Memory B cell (primary cell): ENCODE results near the gene MTR.
A peak's percentile ranks its signal among the peaks of the same experiment; 100 is the strongest.
"Not testable (repeated sequence)": the region's sequence is repeated elsewhere in the genome, so short reads cannot be mapped to it uniquely, and the experiment has no call there.

ENCODE experiments used
- ATAC-seq: fragments of 150-1000 bp; cut with Tn5 transposase; 2 replicates; pipeline ENCODE4 v1.10.0; 2021; ENCODE audit warnings: low read depth, mild to moderate bottlenecking, moderate library complexity
- DNase-seq, 2 donors: peaks; one replicate each; pipeline ENCODE4 v3.0.0; 2022; ENCODE audit warnings: low spot score in 2 of 2
- H3K27ac Mint-ChIP-seq: one replicate; pipeline ENCODE4 v1.8.0; 2022; ENCODE audit warnings: mild to moderate bottlenecking, moderate library complexity, mixed read lengths
- H3K27me3 Mint-ChIP-seq: one replicate; pipeline ENCODE4 v1.8.0; 2022; ENCODE audit warnings: mixed read lengths
- H3K36me3 Mint-ChIP-seq: one replicate; pipeline ENCODE4 v1.8.0; 2022; ENCODE audit warnings: mild to moderate bottlenecking, mixed read lengths
- H3K4me1 Mint-ChIP-seq: one replicate; pipeline ENCODE4 v1.8.0; 2022; ENCODE audit warnings: mixed read lengths
- H3K4me3 Mint-ChIP-seq: one replicate; pipeline ENCODE4 v1.8.0; 2022; ENCODE audit warnings: mild to moderate bottlenecking, moderate library complexity, mixed read lengths
- H3K9me3 Mint-ChIP-seq: one replicate; pipeline ENCODE4 v1.8.0; 2022; ENCODE audit warnings: mixed read lengths

The MTR gene

GRCh38 chr1:236853921-236854604, 59.0 kb downstream of the MTR start:
- Mint-ChIP-seq H3K27me3 (no peaks in the 10 kb centered on the region), H3K9me3 (no peaks in the 10 kb centered on the region), H3K4me3 (no peak overlapping the region), H3K36me3 (peaks cover 77% of the 10 kb centered on the region), H3K4me1 (no peaks in the 10 kb centered on the region), H3K27ac (no peak overlapping the region)
- no peak for DNase-seq
- ATAC-seq, result no peak

GRCh38 chr1:236854605-236854983, 59.5 kb downstream of the MTR start:
- H3K36me3 Mint-ChIP-seq, result peaks cover 76% of the 10 kb centered on the region
- DNase-seq (no peak), ATAC-seq (no peak)
- H3K9me3 Mint-ChIP-seq, result no peaks in the 10 kb centered on the region
- H3K4me3 Mint-ChIP-seq, result no peak overlapping the region
- no peaks in the 10 kb centered on the region for H3K4me1 Mint-ChIP-seq
- H3K27me3 Mint-ChIP-seq, result no peaks in the 10 kb centered on the region
- H3K27ac Mint-ChIP-seq, result no peak overlapping the region

DNA sequence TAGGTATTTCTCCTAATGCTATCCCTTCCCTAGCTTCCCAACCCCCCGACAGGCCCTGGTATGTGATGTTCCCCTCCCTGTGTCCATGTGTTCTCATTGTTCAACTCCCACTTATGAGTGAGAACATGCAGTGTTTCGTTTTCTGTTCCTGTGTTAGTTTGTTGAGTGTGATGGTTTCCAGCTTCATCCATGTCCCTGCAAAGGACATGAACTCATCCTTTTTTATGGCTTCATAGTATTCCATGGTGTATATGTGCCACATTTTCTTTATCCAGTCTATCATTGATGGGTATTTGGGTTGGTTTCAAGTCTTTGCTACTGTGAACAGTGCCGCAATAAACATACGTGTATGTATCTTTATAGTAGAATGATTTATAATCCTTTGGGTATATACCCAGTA, 61.6 kb downstream of the MTR start:
- H3K27ac Mint-ChIP-seq, result not testable (repeated sequence)

GRCh38 chr1:236858165-236858564, 63.1 kb downstream of the MTR start:
- Mint-ChIP-seq H3K27ac (peak overlapping the region; percentile 36), H3K27me3 (no peaks in the 10 kb centered on the region), H3K4me1 (no peaks in the 10 kb centered on the region), H3K4me3 (no peak overlapping the region), H3K9me3 (no peaks in the 10 kb centered on the region), H3K36me3 (peaks cover 73% of the 10 kb centered on the region)
- DNase-seq (no peak), ATAC-seq (no peak)

More for the DNA sequence above, 61.6 kb downstream of the MTR start:
- not testable (repeated sequence) for H3K9me3 Mint-ChIP-seq, DNase-seq, ATAC-seq, H3K4me3 Mint-ChIP-seq, H3K4me1 Mint-ChIP-seq, H3K27me3 Mint-ChIP-seq
- peaks cover 74% of the 10 kb centered on the region for H3K36me3 Mint-ChIP-seq

GRCh38 chr1:236860101-236860500, 65.0 kb downstream of the MTR start:
- no peak for ATAC-seq
- Mint-ChIP-seq H3K36me3 (peaks cover 73% of the 10 kb centered on the region), H3K27me3 (no peaks in the 10 kb centered on the region), H3K27ac (no peak overlapping the region), H3K4me1 (no peaks in the 10 kb centered on the region), H3K4me3 (no peak overlapping the region), H3K9me3 (no peaks in the 10 kb centered on the region)
- DNase-seq, result no peak

GRCh38 chr1:236860674-236861073, 65.6 kb downstream of the MTR start:
- H3K36me3 Mint-ChIP-seq, result peaks cover 74% of the 10 kb centered on the region
- no peaks in the 10 kb centered on the region for H3K9me3 Mint-ChIP-seq
- H3K27me3 Mint-ChIP-seq, result no peaks in the 10 kb centered on the region
- no peak overlapping the region for H3K4me3 Mint-ChIP-seq
- no peak overlapping the region for H3K27ac Mint-ChIP-seq
- H3K4me1 Mint-ChIP-seq, result no peaks in the 10 kb centered on the region
- ATAC-seq (no peak), DNase-seq (no peak)

GRCh38 chr1:236861560-236862218, 66.6 kb downstream of the MTR start:
- Mint-ChIP-seq H3K9me3 (no peaks in the 10 kb centered on the region), H3K4me1 (no peaks in the 10 kb centered on the region), H3K4me3 (no peak overlapping the region), H3K27ac (no peak overlapping the region), H3K36me3 (peaks cover 72% of the 10 kb centered on the region), H3K27me3 (no peaks in the 10 kb centered on the region)
- ATAC-seq (no peak), DNase-seq (no peak)

DNA sequence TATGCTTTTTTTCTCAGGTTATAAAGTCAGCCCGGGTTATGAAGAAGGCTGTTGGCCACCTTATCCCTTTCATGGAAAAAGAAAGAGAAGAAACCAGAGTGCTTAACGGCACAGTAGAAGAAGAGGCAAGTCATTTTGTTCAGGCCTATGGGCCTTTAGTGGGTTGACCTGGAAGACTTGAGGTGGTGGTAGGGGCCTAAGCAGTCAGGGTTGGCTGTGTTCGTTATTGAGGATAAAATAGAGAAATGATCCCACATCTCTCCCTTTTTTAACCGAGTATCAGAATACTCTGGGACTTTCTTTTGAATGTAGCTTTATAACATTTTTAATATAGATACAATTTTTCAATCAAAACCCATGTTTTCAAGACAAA, 67.1 kb downstream of the MTR start:
- ATAC-seq, result no peak
- no peaks in the 10 kb centered on the region for H3K4me1 Mint-ChIP-seq
- H3K27ac Mint-ChIP-seq, result no peak overlapping the region
- no peaks in the 10 kb centered on the region for H3K27me3 Mint-ChIP-seq
- H3K4me3 Mint-ChIP-seq, result no peak overlapping the region
- H3K9me3 Mint-ChIP-seq, result no peaks in the 10 kb centered on the region
- peaks cover 73% of the 10 kb centered on the region for H3K36me3 Mint-ChIP-seq
- DNase-seq, result no peak

DNA sequence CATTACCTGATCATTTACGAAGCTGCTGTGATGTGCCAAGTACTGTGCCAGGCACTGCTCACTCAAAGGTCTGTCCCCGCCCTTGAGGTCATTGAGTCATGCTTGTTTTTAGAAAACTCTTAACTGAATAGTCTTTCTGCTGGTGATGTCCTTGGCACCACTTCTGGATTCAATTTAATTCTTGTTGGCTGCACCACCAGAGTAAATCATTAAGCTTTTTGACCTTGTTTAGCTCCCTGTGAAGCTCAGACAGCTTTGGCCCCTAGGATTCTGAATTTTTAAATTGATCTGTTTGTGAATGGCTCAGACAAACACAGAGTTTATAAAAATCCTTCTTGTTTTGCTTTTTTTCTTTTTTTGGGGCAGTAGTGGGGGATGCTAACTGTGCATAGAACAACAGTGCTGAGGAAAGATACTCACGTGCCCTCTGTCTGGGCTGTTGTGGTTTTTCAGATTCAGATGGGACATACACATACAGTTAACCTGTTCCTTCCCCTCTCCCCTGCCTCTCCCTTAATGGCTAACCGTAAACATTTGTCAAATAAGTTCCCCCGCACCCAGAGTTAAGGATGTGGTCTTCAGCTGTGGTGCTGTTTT, 67.6 kb downstream of the MTR start:
- ATAC-seq (no peak), DNase-seq (no peak)
- Mint-ChIP-seq H3K4me3 (no peak overlapping the region), H3K36me3 (peaks cover 73% of the 10 kb centered on the region), H3K27ac (no peak overlapping the region), H3K4me1 (no peaks in the 10 kb centered on the region), H3K27me3 (no peaks in the 10 kb centered on the region), H3K9me3 (no peaks in the 10 kb centered on the region)

GRCh38 chr1:236864211-236864610, 69.1 kb downstream of the MTR start:
- Mint-ChIP-seq H3K27ac (peak overlapping the region; percentile 5), H3K27me3 (no peaks in the 10 kb centered on the region), H3K36me3 (peaks cover 65% of the 10 kb centered on the region), H3K9me3 (no peaks in the 10 kb centered on the region), H3K4me1 (no peaks in the 10 kb centered on the region), H3K4me3 (no peak overlapping the region)
- no peak for ATAC-seq
- DNase-seq, result no peak

DNA sequence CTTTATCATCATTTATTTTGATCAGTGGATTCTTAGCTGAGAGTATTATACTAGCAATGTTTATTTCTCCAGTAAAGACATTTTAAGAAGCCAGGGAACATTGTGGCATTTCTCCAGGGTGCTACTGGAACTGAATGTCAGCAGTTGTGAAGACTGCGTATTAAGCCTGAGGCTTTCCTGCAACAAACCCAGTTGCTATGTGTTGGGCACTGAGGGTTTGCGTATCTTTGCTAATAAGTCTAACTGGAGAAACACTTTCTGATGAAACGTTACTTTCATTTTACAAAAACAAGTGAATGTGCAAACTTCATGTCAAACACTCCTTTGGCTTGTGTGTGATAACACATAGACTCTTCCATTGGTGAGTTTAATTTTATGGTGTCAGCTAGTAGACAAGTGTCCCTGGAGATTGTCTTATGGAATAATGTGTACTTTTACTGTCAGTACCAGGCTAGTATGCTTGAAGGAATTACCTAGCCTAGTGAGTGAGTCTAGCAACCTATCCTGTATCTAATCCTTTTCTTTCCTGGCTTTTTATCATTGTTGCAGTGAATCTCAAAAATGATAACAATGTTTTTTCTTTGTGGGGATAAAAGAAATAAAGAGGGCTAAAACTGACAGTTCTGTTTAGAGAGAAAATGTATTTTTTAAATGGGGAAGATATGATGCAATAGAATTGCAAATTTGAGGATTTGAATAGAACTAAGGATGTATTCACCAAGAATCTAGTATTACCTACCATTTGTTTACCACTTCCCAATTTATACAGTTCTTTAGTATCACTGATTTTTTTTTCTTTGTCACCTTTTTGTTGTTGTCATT, 70.1 kb downstream of the MTR start:
- no peak overlapping the region for H3K27ac Mint-ChIP-seq
- peaks cover 62% of the 10 kb centered on the region for H3K36me3 Mint-ChIP-seq
- DNase-seq, result no peak
- H3K4me3 Mint-ChIP-seq, result no peak overlapping the region
- H3K4me1 Mint-ChIP-seq, result no peaks in the 10 kb centered on the region
- ATAC-seq, result no peak
- H3K27me3 Mint-ChIP-seq, result no peaks in the 10 kb centered on the region
- no peaks in the 10 kb centered on the region for H3K9me3 Mint-ChIP-seq

DNA sequence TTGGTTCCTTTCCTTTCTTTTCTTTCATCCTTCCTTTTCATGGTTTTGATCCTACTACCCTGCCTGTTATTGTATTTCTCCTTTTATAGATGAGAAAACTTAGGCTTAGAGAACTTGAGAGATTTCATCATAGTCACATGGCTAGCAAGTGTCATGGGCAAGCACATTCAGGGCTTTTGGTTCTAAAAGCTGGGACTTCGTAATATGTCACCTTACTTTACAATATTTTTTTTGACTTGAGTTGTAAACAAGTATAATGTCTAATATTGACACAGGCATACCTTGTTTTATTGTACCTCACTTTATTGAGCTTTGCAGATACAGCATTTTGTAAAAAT, 70.7 kb downstream of the MTR start:
- Mint-ChIP-seq H3K36me3 (peaks cover 66% of the 10 kb centered on the region), H3K4me3 (no peak overlapping the region), H3K4me1 (no peaks in the 10 kb centered on the region), H3K27ac (no peak overlapping the region), H3K27me3 (no peaks in the 10 kb centered on the region), H3K9me3 (no peaks in the 10 kb centered on the region)
- ATAC-seq (no peak), DNase-seq (no peak)

GRCh38 chr1:236868625-236869467, 73.8 kb downstream of the MTR start:
- no peak overlapping the region for H3K27ac Mint-ChIP-seq
- H3K9me3 Mint-ChIP-seq, result no peaks in the 10 kb centered on the region
- H3K27me3 Mint-ChIP-seq, result no peaks in the 10 kb centered on the region
- no peaks in the 10 kb centered on the region for H3K4me1 Mint-ChIP-seq
- ATAC-seq (peak; percentile 45), DNase-seq (peak in 1 of 2 donors; percentile 17)
- H3K36me3 Mint-ChIP-seq, result peaks cover 57% of the 10 kb centered on the region
- no peak overlapping the region for H3K4me3 Mint-ChIP-seq
